Measurements from ENCODE around the gene ASPG.

GRCh38 chr14:104066719-104067295, 18.7 kb upstream of the ASPG start:
- no peak for TF ChIP-seq ARNTL (CRISPR knock-in tag; IDR thresholded peaks at IDR 0.05; ENCODE audit: borderline replicate concordance, low read depth)
- TF ChIP-seq PPARA (CRISPR knock-in tag; IDR thresholded peaks at IDR 0.05; ENCODE audit: borderline replicate concordance), result no peak
- no peak for TF ChIP-seq CSDC2 (CRISPR knock-in tag; IDR thresholded peaks at IDR 0.05)
- TF ChIP-seq ZNF565 (CRISPR knock-in tag; conservative IDR thresholded peaks at IDR 0.05; ENCODE audit: low read depth), result no peak
- TF ChIP-seq CREB5 (CRISPR knock-in tag; IDR thresholded peaks at IDR 0.05; ENCODE audit: low read depth), result no peak
- no peak for TF ChIP-seq ZFP30 (CRISPR knock-in tag; IDR thresholded peaks at IDR 0.05)
- no peak for TF ChIP-seq PATZ1 (CRISPR knock-in tag; IDR thresholded peaks at IDR 0.05; ENCODE audit: borderline replicate concordance)
- no peak for TF ChIP-seq SNAI2 (CRISPR knock-in tag; IDR thresholded peaks at IDR 0.05)
- TF ChIP-seq ZC3H10 (CRISPR knock-in tag; IDR thresholded peaks at IDR 0.05), result no peak
